Activated T-cell treated with anti-CD3 and anti-CD28 coated beads for 24 hours (primary cell): ENCODE data around the gene C15orf61.

Source experiments
- DNase-seq: peaks from one replicate; pipeline ENCODE4 v3.0.0-alpha.2; 2020; ENCODE audit warnings: low read depth

C15orf61 gene

GRCh38 chr15:67549736-67550135 lies 28.8 kb downstream of the C15orf61 start:
- no peak for DNase-seq

GRCh38 chr15:67550522-67550921 lies 29.6 kb downstream of the C15orf61 start:
- DNase-seq = no peak

GRCh38 chr15:67551207-67551743 lies 30.3 kb downstream of the C15orf61 start:
- DNase-seq = no peak

GRCh38 chr15:67554580-67554979 lies 33.6 kb downstream of the C15orf61 start:
- DNase-seq = no peak

GRCh38 chr15:67556976-67557570 lies 36.1 kb downstream of the C15orf61 start:
- no peak for DNase-seq

- no peak for DNase-seq
These were observed 37.6 kb downstream of the C15orf61 start for GRCh38 chr15:67558502-67558901.

- DNase-seq = no peak
These were observed 38.2 kb downstream of the C15orf61 start for GRCh38 chr15:67559158-67559557.

GRCh38 chr15:67559576-67559975 lies 38.6 kb downstream of the C15orf61 start:
- no peak for DNase-seq

GRCh38 chr15:67560320-67560719 lies 39.4 kb downstream of the C15orf61 start:
- no peak for DNase-seq

GRCh38 chr15:67563092-67563491 lies 42.2 kb downstream of the C15orf61 start:
- no peak for DNase-seq

GRCh38 chr15:67564021-67564967 lies 43.4 kb downstream of the C15orf61 start:
- no peak for DNase-seq

GRCh38 chr15:67564968-67565345 lies 44.0 kb downstream of the C15orf61 start:
- no peak for DNase-seq

- no peak for DNase-seq
These were observed 48.7 kb downstream of the C15orf61 start for GRCh38 chr15:67569668-67570067.

GRCh38 chr15:67570875-67571647 lies 50.1 kb downstream of the C15orf61 start:
- DNase-seq = no peak

GRCh38 chr15:67571648-67572415 lies 50.9 kb downstream of the C15orf61 start:
- DNase-seq = no peak

- DNase-seq = no peak
These were observed 52.3 kb downstream of the C15orf61 start for GRCh38 chr15:67573194-67573593.

- DNase-seq = no peak
These were observed 54.1 kb downstream of the C15orf61 start for GRCh38 chr15:67575039-67575502.

GRCh38 chr15:67578020-67578600 lies 57.2 kb downstream of the C15orf61 start:
- no peak for DNase-seq

- DNase-seq = no peak
These were observed 58.2 kb downstream of the C15orf61 start for GRCh38 chr15:67579164-67579563.
